Naive thymus-derived CD8-positive, alpha-beta T cell (primary cell): ENCODE measurements around the gene DOK1. TPM values are rescaled to one million over a fixed set of nuclear protein-coding genes. Genes with fewer than 3 reads are reported as not detected.
"Not testable (repeated sequence)": the region's sequence is repeated elsewhere in the genome, so short reads cannot be mapped to it uniquely, and the experiment has no call there.

Experiments used
- ATAC-seq, 2 donors: fragments of 150-1000 bp; cut with Tn5 transposase in 1 of 2; sonication (Bioruptor Pico), chemical (Tn5 transposase) in 1 of 2; 1 replicate in 1 of 2; 2 replicates in 1 of 2; pipeline ENCODE4 v1.10.0; 2021; ENCODE audit warnings: mild to moderate bottlenecking in 2 of 2, moderate library complexity in 2 of 2
- POLR2A ChIA-PET: fragments of 350-600 bp; sonication (Branson Sonifier 250); formaldehyde crosslinking; loops from one replicate; lab custom pipeline; 2021; ENCODE audit warnings: antibody characterized with exemption; lab: Charles Lee
- DNase-seq, 10 donors: peaks; one replicate each; pipeline versions ENCODE4 v3.0.0 to v3.0.0-alpha.2; 2020 to 2022
- H3K27ac Mint-ChIP-seq, 10 donors: one replicate each; pipeline ENCODE4 v1.8.0; 2020 to 2022; ENCODE audit warnings: mild to moderate bottlenecking in 10 of 10, mixed read lengths in 10 of 10, moderate library complexity in 4 of 10, inconsistent platforms in 1 of 10
- H3K27me3 Mint-ChIP-seq, 5 donors: one replicate each; pipeline ENCODE4 v1.8.0; 2021 to 2022; ENCODE audit warnings: mixed read lengths in 5 of 5
- H3K36me3 Mint-ChIP-seq, 3 donors: one replicate each; pipeline ENCODE4 v1.8.0; 2020 to 2022; ENCODE audit warnings: mixed read lengths in 3 of 3, mild to moderate bottlenecking in 2 of 3, inconsistent platforms in 1 of 3
- H3K4me1 Mint-ChIP-seq, 4 donors: one replicate each; pipeline ENCODE4 v1.8.0; 2021 to 2022; ENCODE audit warnings: mixed read lengths in 4 of 4
- H3K4me3 Mint-ChIP-seq, 10 donors: one replicate each; pipeline ENCODE4 v1.8.0; 2020 to 2022; ENCODE audit warnings: mild to moderate bottlenecking in 10 of 10, mixed read lengths in 10 of 10, moderate library complexity in 6 of 10, inconsistent platforms in 1 of 10
- H3K9me3 Mint-ChIP-seq, 9 donors: one replicate each; pipeline ENCODE4 v1.8.0; 2020 to 2022; ENCODE audit warnings: mixed read lengths in 9 of 9, mild to moderate bottlenecking in 3 of 9, inconsistent platforms in 1 of 9, moderate library complexity in 1 of 9
- polyA plus RNA-seq, 3 donors: library from polyadenylated mRNA; unstranded; fragments of 300-500 nt; fragmentation: Illumina TruSeq; gene quantifications; one replicate each; pipeline ENCODE4 v1.2.3, GENCODE V29; 2021
- total RNA-seq, 8 experiments: library from RNA in 2 of 8; stranded (reverse) in 2 of 8; gene quantifications; one replicate each; pipeline ENCODE4 v1.2.3 and lab custom pipeline; 2021 to 2026

DOK1 gene
- total and polyA plus RNA-seq, 5 experiments from 2014 or later: 11.8 to 23.1 (median 18.8) TPM

GRCh38 chr2:74551942-74552913, 2.3 kb upstream of the DOK1 start:
- peaks cover 12 to 34% (median 30%) of the 10 kb centered on the region in 4 donors for H3K4me1 Mint-ChIP-seq
- POLR2A ChIA-PET: interaction anchor here (1.0 kb wide), 1 partner anchor 8 kb away, joined by 3 read pairs; no protein-coding TSS in a partner anchor
- peaks cover 28 to 54% (median 36%) of the 10 kb centered on the region in 5 donors for H3K27me3 Mint-ChIP-seq
- H3K9me3 Mint-ChIP-seq: no peaks in the 10 kb centered on the region
- no peak for DNase-seq
- H3K36me3 Mint-ChIP-seq: peaks cover 0 to 4% (median 0%) of the 10 kb centered on the region in 3 donors
- peak overlapping the region; percentile 16 to 86 (median 58) for H3K4me3 Mint-ChIP-seq
- no peak for ATAC-seq
- peak overlapping the region in 5 of 10 donors; percentile 8 to 85 (median 56) for H3K27ac Mint-ChIP-seq

DNA sequence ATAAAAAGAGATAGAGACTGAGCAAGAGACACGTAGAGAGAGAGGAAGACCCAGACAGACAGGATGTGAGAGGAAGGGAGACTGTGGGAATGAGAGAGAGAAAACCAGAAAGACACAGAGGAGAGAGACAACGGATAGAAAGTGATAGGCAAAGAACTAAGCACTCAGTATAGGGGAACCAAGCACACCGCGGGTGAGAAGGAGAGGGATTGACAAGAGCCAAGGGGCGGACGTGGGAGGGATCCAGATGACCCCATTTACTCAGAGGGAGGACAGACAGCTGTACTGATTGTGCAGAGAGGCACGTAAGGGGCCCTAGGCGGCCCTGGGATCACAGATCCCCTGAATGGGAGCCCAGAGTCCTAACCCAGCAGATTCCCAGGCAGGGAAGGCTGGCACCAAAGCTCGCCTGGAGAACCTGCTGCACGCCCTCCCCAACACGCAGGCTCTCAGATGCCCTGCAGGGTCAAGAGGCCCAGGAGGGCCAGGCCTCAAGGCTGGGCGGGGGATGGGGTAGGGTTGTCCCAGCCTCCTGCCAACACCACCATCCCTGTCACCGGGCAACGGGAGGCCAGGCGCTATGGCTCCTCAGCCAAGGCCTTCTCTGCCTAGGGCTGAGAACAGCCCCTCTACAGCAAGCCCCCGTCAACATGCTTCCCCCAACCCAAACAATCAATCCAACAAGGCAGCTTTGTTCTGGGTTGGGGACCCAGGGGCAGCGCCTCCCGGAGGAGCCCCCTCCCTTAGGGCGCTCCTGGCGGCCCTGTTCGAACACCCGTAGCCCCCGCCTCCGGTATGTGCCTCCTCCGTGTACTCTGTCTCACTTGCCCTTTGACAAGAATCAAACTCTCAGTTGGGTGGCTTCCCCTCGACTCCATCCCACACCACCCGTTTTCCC, 1.4 kb upstream of the DOK1 start:
- Mint-ChIP-seq H3K4me3 (peak overlapping the region; percentile 58 to 87 (median 78)), H3K36me3 (peaks cover 0 to 3% (median 0%) of the 10 kb centered on the region in 3 donors), H3K9me3 (no peaks in the 10 kb centered on the region), H3K27me3 (peaks cover 19 to 44% (median 30%) of the 10 kb centered on the region in 5 donors), H3K27ac (peak overlapping the region in 9 of 10 donors; percentile 2 to 94 (median 76)), H3K4me1 (peaks cover 12 to 33% (median 29%) of the 10 kb centered on the region in 4 donors)
- POLR2A ChIA-PET: interaction anchor here (1.0 kb wide), 2 partner anchors 9 to 22 kb away, joined by 3 to 4 read pairs; no protein-coding TSS in a partner anchor
- no peak for DNase-seq
- ATAC-seq: no peak

DNA sequence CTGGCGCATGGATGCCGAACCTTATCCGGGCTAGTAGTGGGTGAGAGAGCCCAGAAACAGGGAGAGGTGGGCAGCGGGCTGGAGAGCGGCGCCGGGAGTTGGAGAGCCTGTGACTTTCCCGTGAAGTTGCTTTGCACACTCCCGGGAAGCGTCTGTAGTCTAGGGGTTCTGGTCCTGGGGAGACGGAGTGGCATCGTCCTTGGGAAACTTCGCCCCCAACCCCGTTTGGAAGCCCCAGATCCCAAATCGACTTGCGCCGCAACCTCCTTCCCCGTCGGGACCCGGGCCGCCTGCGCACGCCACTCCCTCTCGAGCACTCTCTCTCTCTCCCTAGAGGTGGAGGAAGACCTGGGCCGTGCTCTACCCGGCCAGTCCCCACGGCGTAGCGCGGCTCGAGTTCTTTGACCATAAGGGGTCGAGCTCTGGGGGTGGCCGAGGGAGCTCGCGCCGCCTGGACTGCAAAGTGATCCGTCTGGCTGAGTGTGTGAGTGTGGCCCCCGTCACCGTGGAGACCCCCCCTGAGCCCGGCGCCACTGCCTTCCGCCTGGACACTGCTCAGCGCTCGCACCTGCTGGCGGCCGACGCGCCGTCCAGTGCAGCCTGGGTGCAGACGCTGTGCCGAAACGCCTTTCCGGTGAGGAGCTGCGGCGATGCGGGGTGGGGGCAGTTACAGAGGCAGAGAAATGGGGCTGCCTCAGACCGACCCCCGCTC, 456 bp downstream of the DOK1 start:
- Mint-ChIP-seq H3K36me3 (no peaks in the 10 kb centered on the region), H3K9me3 (no peaks in the 10 kb centered on the region), H3K27me3 (peaks cover 11 to 33% (median 22%) of the 10 kb centered on the region in 5 donors), H3K27ac (peak overlapping the region; percentile 66 to 95 (median 90)), H3K4me1 (peaks cover 12 to 22% (median 19%) of the 10 kb centered on the region in 4 donors), H3K4me3 (peak overlapping the region; percentile 82 to 98 (median 92))
- POLR2A ChIA-PET: interaction anchor here (0.6 to 1.3 kb wide), 7 partner anchors 12 to 72 kb away, joined by 3 to 4 read pairs (median 3); partner anchors contain the start of genes AUP1, CCDC142, HTRA2 and PCGF1
- ATAC-seq (peak; percentile 60 to 65), DNase-seq (peak in 3 of 10 donors; percentile 30 to 46 (median 37))

DNA sequence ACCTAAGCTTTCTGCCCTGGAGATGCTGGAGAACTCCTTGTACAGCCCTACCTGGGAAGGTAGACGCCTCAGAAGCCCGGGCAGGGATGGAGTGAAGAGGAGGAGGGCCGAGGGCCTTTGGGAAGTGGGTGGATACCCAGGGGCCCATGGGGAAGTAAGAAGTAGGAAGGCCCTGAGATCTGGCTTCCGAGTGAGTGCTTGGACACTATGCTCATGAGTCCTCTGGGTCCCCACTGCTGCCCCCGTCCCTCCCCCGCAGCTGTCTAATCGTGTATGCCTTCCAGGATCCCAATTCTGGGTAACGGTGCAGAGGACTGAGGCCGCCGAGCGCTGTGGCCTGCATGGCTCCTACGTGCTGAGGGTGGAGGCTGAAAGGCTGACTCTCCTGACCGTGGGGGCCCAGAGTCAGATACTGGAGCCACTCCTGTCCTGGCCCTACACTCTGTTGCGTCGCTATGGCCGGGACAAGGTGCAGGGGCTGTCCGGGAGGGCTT, 1.1 kb downstream of the DOK1 start:
- Mint-ChIP-seq H3K4me1 (peaks cover 13 to 24% (median 19%) of the 10 kb centered on the region in 4 donors), H3K27ac (peak overlapping the region in 8 of 10 donors; percentile 71 to 95 (median 89)), H3K36me3 (no peaks in the 10 kb centered on the region), H3K9me3 (no peaks in the 10 kb centered on the region), H3K4me3 (peak overlapping the region; percentile 82 to 98 (median 92)), H3K27me3 (peaks cover 9 to 33% (median 22%) of the 10 kb centered on the region in 5 donors)
- DNase-seq (no peak), ATAC-seq (no peak)
- POLR2A ChIA-PET: interaction anchor here (0.6 to 1.3 kb wide), 6 partner anchors 12 to 73 kb away, joined by 3 to 4 read pairs (median 3); partner anchors contain the start of genes AUP1, CCDC142, HTRA2 and PCGF1

GRCh38 chr2:74556159-74556558, 1.6 kb downstream of the DOK1 start:
- H3K27ac Mint-ChIP-seq: peak overlapping the region in 4 of 10 donors; percentile 46 to 71 (median 54)
- no peak for ATAC-seq
- POLR2A ChIA-PET: interaction anchor here (1.1 to 1.3 kb wide), 3 partner anchors 11 to 74 kb away, joined by 3 to 4 read pairs (median 3); partner anchors contain the start of genes CCDC142, PCGF1 and TTC31

DNA sequence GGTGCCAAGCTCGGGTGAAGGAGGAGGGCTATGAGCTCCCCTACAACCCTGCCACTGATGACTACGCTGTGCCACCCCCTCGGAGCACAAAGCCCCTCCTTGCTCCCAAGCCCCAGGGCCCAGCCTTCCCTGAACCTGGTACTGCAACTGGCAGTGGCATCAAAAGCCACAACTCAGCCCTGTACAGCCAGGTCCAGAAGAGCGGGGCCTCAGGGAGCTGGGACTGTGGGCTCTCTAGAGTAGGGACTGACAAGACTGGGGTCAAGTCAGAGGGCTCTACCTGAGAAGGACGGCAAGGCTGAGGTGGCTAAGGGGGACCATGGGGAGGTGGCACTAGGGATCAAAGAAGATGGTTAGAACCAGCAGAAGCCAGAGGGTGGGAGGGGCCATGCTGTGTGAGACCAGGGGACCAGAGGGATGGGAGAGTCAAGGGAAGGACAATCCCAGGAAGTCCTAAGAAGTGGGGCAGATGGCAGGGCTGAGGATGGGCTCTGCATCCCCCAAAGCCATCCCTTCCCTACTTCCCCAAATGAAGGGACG, 2.4 kb downstream of the DOK1 start:
- DNase-seq (no peak), ATAC-seq (no peak)
- peaks cover 6 to 33% (median 22%) of the 10 kb centered on the region in 5 donors for H3K27me3 Mint-ChIP-seq
- peak overlapping the region in 3 of 10 donors; percentile 32 to 98 (median 97) for H3K4me3 Mint-ChIP-seq
- H3K27ac Mint-ChIP-seq: peak overlapping the region in 2 of 10 donors; percentile 71 to 72
- peaks cover 13 to 24% (median 19%) of the 10 kb centered on the region in 4 donors for H3K4me1 Mint-ChIP-seq
- POLR2A ChIA-PET: no interaction called here
- no peaks in the 10 kb centered on the region for H3K36me3 Mint-ChIP-seq
- H3K9me3 Mint-ChIP-seq: no peaks in the 10 kb centered on the region

More at GRCh38 chr2:74556159-74556558, 1.6 kb downstream of the DOK1 start:
- no peak for DNase-seq
- Mint-ChIP-seq H3K4me3 (peak overlapping the region; percentile 27 to 98 (median 90)), H3K27me3 (peaks cover 9 to 33% (median 21%) of the 10 kb centered on the region in 5 donors), H3K9me3 (no peaks in the 10 kb centered on the region), H3K4me1 (peaks cover 13 to 24% (median 19%) of the 10 kb centered on the region in 4 donors), H3K36me3 (no peaks in the 10 kb centered on the region)

DNA sequence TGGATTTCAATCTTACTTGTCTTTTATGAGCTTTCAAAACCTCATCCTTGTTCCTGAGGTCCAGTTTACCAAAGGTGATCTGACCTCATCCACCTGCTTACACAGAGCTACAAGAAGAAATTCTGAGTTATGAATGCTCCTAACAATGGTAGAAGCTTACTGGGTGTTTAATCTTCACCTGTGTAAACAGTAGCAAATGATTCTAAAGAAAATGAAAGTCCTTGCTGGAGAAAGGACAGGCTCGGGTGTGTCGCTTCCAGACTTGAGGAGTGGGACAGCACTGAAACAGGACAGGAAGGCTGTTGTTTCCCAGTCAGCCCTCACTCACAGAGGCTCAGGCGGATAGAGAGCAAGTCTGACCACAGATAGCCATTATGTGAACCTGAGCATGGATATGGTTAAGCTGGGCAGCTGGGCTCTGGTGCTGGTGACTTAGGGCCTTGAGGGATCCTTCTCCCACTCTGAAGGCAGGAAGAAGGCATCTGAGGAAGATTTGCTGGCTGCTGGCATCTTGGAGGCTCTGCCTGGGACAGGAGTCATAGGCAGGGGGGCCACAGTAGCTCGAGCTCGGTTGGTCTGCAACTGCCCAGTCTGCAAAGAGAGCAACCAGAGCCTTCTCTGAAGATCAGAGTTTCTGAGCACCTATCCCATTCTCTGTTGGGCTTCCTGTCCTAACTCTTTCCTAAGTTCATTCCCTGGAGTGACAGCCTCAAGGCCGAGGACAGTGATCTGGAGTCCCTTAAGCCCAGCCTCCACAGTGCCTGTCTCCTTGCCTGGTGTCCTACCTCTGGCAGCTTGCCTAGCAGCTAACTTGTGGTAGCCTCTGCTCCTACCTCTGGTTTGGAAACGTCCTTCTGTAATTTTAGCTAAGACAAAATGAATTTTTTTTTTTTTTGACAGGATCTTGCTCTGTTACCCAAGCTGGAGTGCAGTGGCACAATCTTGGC, 4.0 kb downstream of the DOK1 start:
- no peak for DNase-seq
- POLR2A ChIA-PET: no interaction called here
- H3K36me3 Mint-ChIP-seq: no peaks in the 10 kb centered on the region
- H3K4me1 Mint-ChIP-seq: peaks cover 9 to 20% (median 18%) of the 10 kb centered on the region in 4 donors
- no peaks in the 10 kb centered on the region for H3K9me3 Mint-ChIP-seq
- no peak for ATAC-seq
- H3K27ac Mint-ChIP-seq: peak overlapping the region in 2 of 10 donors; percentile 19 to 26
- H3K27me3 Mint-ChIP-seq: peaks cover 10 to 36% (median 27%) of the 10 kb centered on the region in 5 donors
- no peak overlapping the region for H3K4me3 Mint-ChIP-seq

DNA sequence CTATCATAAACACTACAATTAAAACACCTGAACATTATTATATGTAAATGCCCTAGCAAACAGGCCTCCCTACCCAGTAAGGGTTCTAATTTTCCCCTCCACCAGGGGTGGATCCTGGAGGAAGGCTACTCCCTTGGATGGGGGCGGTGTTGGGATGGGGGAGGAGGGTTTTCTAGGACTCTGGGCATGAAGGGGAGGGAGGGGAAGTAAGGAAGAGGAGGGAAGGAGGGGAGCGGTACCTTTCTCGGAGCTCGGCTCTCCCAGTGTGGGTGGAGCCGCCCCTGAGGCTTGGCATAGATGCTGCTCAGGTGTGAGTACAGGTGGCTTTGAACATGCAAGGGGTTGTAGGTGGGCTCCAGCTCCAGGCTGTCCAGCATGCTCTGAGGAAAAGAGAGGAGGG, 5.4 kb downstream of the DOK1 start:
- no peak overlapping the region for H3K4me3 Mint-ChIP-seq

DNA sequence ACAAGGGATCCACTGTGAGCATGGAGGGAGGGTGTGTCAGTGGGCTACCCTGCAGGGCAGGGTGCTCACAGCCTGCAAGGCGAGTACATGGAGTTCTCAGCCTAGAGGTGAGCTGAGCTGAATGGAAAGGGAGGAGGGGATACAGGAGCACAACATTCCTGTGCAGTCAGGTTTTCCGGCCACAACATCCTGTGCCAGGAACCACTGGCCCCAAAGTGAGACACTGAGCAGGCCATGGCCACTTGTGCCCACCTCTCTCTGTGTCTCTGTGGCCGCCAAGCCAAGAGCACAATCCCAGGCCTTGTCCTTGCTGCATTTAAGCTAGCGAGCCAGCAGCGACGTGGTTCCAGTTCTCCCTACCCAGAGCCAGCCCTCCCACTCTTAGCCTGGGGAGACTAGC, 6.1 kb downstream of the DOK1 start:
- Mint-ChIP-seq H3K9me3 (no peaks in the 10 kb centered on the region), H3K27ac (no peak overlapping the region)
- no peak for ATAC-seq

More for the DNA sequence above, 5.4 kb downstream of the DOK1 start:
- no peak for DNase-seq
- Mint-ChIP-seq H3K9me3 (no peaks in the 10 kb centered on the region), H3K27me3 (peaks cover 10 to 45% (median 36%) of the 10 kb centered on the region in 5 donors), H3K36me3 (no peaks in the 10 kb centered on the region), H3K27ac (no peak overlapping the region), H3K4me1 (peaks cover 7 to 17% (median 16%) of the 10 kb centered on the region in 4 donors)
- POLR2A ChIA-PET: no interaction called here
- ATAC-seq: no peak

DNA sequence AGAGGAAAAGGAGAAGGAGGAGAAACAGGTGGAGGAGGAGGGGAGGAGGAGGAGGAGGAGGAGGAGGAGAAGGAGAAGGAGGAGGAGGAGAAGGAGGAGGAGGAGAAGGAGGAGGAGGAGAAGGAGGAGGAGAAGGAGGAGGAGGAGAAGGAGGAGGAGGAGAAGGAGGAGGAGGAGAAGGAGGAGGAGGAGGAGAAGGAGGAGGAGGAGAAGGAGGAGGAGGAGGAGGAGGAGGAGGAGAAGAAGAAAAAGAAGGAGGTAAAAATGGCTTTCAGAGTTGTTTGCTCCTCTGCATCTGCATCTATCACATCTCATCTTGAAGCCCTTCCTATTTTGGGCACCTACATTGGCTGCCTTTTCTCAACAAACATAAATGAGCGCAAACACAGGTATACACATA, 6.5 kb downstream of the DOK1 start:
- H3K36me3 Mint-ChIP-seq, H3K9me3 Mint-ChIP-seq, DNase-seq, H3K4me1 Mint-ChIP-seq, H3K4me3 Mint-ChIP-seq, POLR2A ChIA-PET, H3K27ac Mint-ChIP-seq, ATAC-seq: not testable (repeated sequence)
- peaks cover 10 to 45% (median 40%) of the 10 kb centered on the region in 5 donors for H3K27me3 Mint-ChIP-seq

More for the DNA sequence above, 6.1 kb downstream of the DOK1 start:
- no peak for DNase-seq
- Mint-ChIP-seq H3K27me3 (peaks cover 10 to 45% (median 37%) of the 10 kb centered on the region in 5 donors), H3K4me3 (no peak overlapping the region), H3K36me3 (no peaks in the 10 kb centered on the region), H3K4me1 (peaks cover 5 to 11% (median 10%) of the 10 kb centered on the region in 4 donors)
- POLR2A ChIA-PET: no interaction called here
